HepG2 (cell line): ENCODE data around the gene GGTLC1. TPM values are rescaled to one million over a fixed set of nuclear protein-coding genes. Genes with fewer than 3 reads are reported as not detected.

Source experiments
- ATAC-seq: fragments of 200-7000 bp; cut with Tn5 transposase; 3 replicates; pipeline ENCODE4 v1.9.1; 2020; ENCODE audit warnings: mild to moderate bottlenecking, moderate library complexity
- BruUV-seq: library from RNA; stranded (reverse); fragments of 400-500 nt; replicated peaks from 2 replicates; lab custom pipeline; 2021; lab: Mats Ljungman, UMichigan
- CTCF ChIA-PET: fragments of 300-600 bp; formaldehyde crosslinking; extraction: SDS; loops from one replicate; lab custom pipeline; 2021; ENCODE audit warnings: low total read pairs, inconsistent platforms, low intra/inter-chr PET ratio; lab: Yijun Ruan, JAX
- POLR2A ChIA-PET: fragments of 350-600 bp; sonication (Branson Sonifier 250); formaldehyde crosslinking; loops from one replicate; lab custom pipeline; 2020; ENCODE audit warnings: antibody characterized with exemption, inconsistent platforms; lab: Yijun Ruan, JAX
- DNase-seq: peaks from one replicate; pipeline ENCODE4 v3.0.0-alpha.2; 2015; ENCODE audit warnings: low spot score
- FAIRE-seq: peaks from 3 replicates; lab custom pipeline; 2011; peaks lifted over from hg19 to GRCh38; lab: Jason Lieb, UNC
- H2AFZ ChIP-seq: one replicate; pipeline ENCODE4 v1.6.1; 2011; ENCODE audit warnings: low read length, inconsistent platforms
- H3K27ac ChIP-seq: fragments of 300-600 bp; 3 replicates; pipeline ENCODE4 v1.8.0; 2011; ENCODE audit warnings: mixed run types, mild to moderate bottlenecking, mixed read lengths, low read length, inconsistent platforms; ENCODE audit not compliant: insufficient read depth; ENCODE audit errors: extremely low read length
- H3K27me3 ChIP-seq, 2 experiments: fragments of 200-600 bp in 1 of 2; 2 replicates in 1 of 2; 3 replicates in 1 of 2; pipeline versions ENCODE4 v1.6.0 to v1.8.0; 2011; ENCODE audit warnings: low read length in 2 of 2, mild to moderate bottlenecking in 2 of 2, moderate library complexity in 2 of 2, inconsistent platforms in 1 of 2; ENCODE audit not compliant: insufficient read depth in 2 of 2, control insufficient read depth in 1 of 2
- H3K36me3 ChIP-seq, 2 experiments: fragments of 200-600 bp in 1 of 2; replicated peaks in 1 of 2; 2 replicates in 1 of 2; 3 replicates in 1 of 2; pipeline versions ENCODE4 v1.5.1 to v1.8.0; 2011; ENCODE audit warnings: low read length in 2 of 2, inconsistent platforms in 1 of 2; ENCODE audit not compliant: insufficient read depth in 2 of 2, control insufficient read depth in 1 of 2
- H3K4me1 ChIP-seq: 2 replicates; pipeline ENCODE4 v1.5.1; 2012; ENCODE audit warnings: low read length, inconsistent platforms; ENCODE audit not compliant: insufficient read depth
- H3K4me2 ChIP-seq: 2 replicates; pipeline ENCODE4 v1.6.0; 2011; ENCODE audit warnings: low read depth, low read length, inconsistent platforms
- H3K4me3 ChIP-seq, 3 experiments: fragments of 200-600 bp in 1 of 3; sonication (generic), shearing (Covaris generic) in 1 of 3; replicated peaks in 1 of 3; 2 replicates each; pipeline ENCODE4 v1.5.1; 2011 to 2016; ENCODE audit warnings: low read length in 3 of 3, inconsistent platforms in 2 of 3, low read depth in 2 of 3, mild to moderate bottlenecking in 2 of 3, control low read depth in 1 of 3, mixed read lengths in 1 of 3; ENCODE audit not compliant: insufficient read depth in 1 of 3
- H3K79me2 ChIP-seq: one replicate; pipeline ENCODE4 v1.6.1; 2011; ENCODE audit warnings: low read length, inconsistent platforms; ENCODE audit not compliant: insufficient read depth
- H3K9ac ChIP-seq: 2 replicates; pipeline ENCODE4 v1.6.0; 2011; ENCODE audit warnings: mild to moderate bottlenecking, low read depth, low read length, inconsistent platforms; ENCODE audit not compliant: insufficient read depth
- H3K9me3 ChIP-seq: 2 replicates; pipeline ENCODE4 v1.5.1; 2012; ENCODE audit warnings: mild to moderate bottlenecking, low read length
- H4K20me1 ChIP-seq: 2 replicates; pipeline ENCODE4 v1.6.0; 2011; ENCODE audit warnings: inconsistent platforms, mild to moderate bottlenecking, low read length, moderate library complexity; ENCODE audit not compliant: insufficient read depth
- CREB1 ChIP-seq, 2 experiments: fragments of 450-650 bp in 1 of 2; IDR thresholded peaks; 2 replicates each; pipeline ENCODE4 v1.6.1; 2016 to 2017; ENCODE audit warnings: control low read depth in 1 of 2, mild to moderate bottlenecking in 1 of 2, missing compliant biosample characterization in 1 of 2, missing genetic modification characterization in 1 of 2
- PATZ1 ChIP-seq: sonication (generic); formaldehyde crosslinking; IDR thresholded peaks from 2 replicates; pipeline ENCODE4 v1.4.0; 2020; ENCODE audit warnings: missing genetic modification reagents
- ZBTB4 ChIP-seq: sonication (generic); formaldehyde crosslinking; IDR thresholded peaks from 2 replicates; pipeline ENCODE4 v1.4.0; 2020; ENCODE audit warnings: missing genetic modification reagents, mild to moderate bottlenecking, borderline replicate concordance
- ZC3H13 ChIP-seq: sonication (generic); formaldehyde crosslinking; IDR thresholded peaks from 2 replicates; pipeline ENCODE4 v1.8.1; 2023; ENCODE audit warnings: mild to moderate bottlenecking, missing genetic modification reagents, moderate library complexity
- ZFAT ChIP-seq: sonication (generic); formaldehyde crosslinking; conservative IDR thresholded peaks from 2 replicates; pipeline ENCODE4 v1.8.1; 2023; ENCODE audit warnings: missing genetic modification reagents, inconsistent platforms
- ZMYM2 ChIP-seq: sonication (generic); formaldehyde crosslinking; IDR thresholded peaks from 2 replicates; pipeline ENCODE4 v1.8.0; 2022; ENCODE audit warnings: mild to moderate bottlenecking, missing genetic modification reagents
- ZNF335 ChIP-seq: sonication (generic); formaldehyde crosslinking; IDR thresholded peaks from 2 replicates; pipeline ENCODE4 v1.4.0; 2020; ENCODE audit warnings: missing genetic modification reagents
- ZNF670 ChIP-seq: sonication (generic); formaldehyde crosslinking; IDR thresholded peaks from 2 replicates; pipeline ENCODE4 v1.8.0; 2022; ENCODE audit warnings: mild to moderate bottlenecking, missing genetic modification reagents, borderline replicate concordance
- WGBS: methylation state at CpG from one replicate; pipeline ENCODE4 v1.1.6; 2017; ENCODE audit warnings: low lambda C conversion rate; 5-methylcytosine and 5-hydroxymethylcytosine counted together
- in situ Hi-C: cut with HindIII; loops from 2 replicates; pipeline ENCODE4 v1.10.0; 2017; ENCODE audit warnings: low pct_unique_long_range_greater_than_20kb; ENCODE audit not compliant: extremely low pct_ligation_motif_present
- intact Hi-C: fragments of 100-400 bp; cut with micrococcal nuclease; formaldehyde crosslinking; loops from one replicate; pipeline ENCODE4 v1.10.0; 2022; ENCODE audit not compliant: unreplicated experiment
- polyA plus RNA-seq, 8 experiments: library from polyadenylated mRNA; depleted of rRNA in 3 of 8; stranded (reverse) in 7 of 8; unstranded in 1 of 8; fragments of >200 nt; fragmentation: Illumina TruSeq in 4 of 8; extraction: Trizol in 4 of 8; gene quantifications; 2 replicates each; pipeline versions ENCODE4 v1.2.1 to v1.2.3, GENCODE V29; 2011 to 2016; ENCODE audit warnings: low read depth in 4 of 8, missing spikeins in 1 of 8, mixed read lengths in 1 of 8; ENCODE audit not compliant: insufficient read depth in 1 of 8
- total RNA-seq, 5 experiments: library from RNA; depleted of rRNA; stranded (reverse); fragments of >200 nt; fragmentation: Illumina TruSeq; extraction: Trizol; gene quantifications; 2 replicates each; pipeline ENCODE4 v1.2.3, GENCODE V29; 2016; ENCODE audit warnings: low read depth in 1 of 5

GGTLC1 gene
- total and polyA plus RNA-seq, 2 of the 13 experiments (the other 11 are each of a cell fraction or from before 2014, with no cell fraction given) = not detected

GRCh38 chr20:24017458-24017755 is 28.8 kb upstream of the GGTLC1 start:
- H3K27ac ChIP-seq = no peak overlapping the region

More at GRCh38 chr20:24017458-24017755, 28.8 kb upstream of the GGTLC1 start:
- no peak overlapping the region for H2AFZ ChIP-seq
- POLR2A ChIA-PET = no interaction called here
- CTCF ChIA-PET = no interaction called here
- FAIRE-seq (no peak), ATAC-seq (no peak), DNase-seq (no peak)
- no peak overlapping the region for H3K4me3 ChIP-seq
- no peaks in the 10 kb centered on the region for H3K36me3 ChIP-seq
- no peak overlapping the region for H3K4me2 ChIP-seq
- H3K9me3 ChIP-seq = no peaks in the 10 kb centered on the region
- H4K20me1 ChIP-seq = no peaks in the 10 kb centered on the region
- peaks cover 2 to 21% of the 10 kb centered on the region in 2 experiments; a peak in 1 of 5 replicates for H3K27me3 ChIP-seq
- BruUV-seq = no TSS peak
- intact Hi-C loops (no loop called here), in situ Hi-C loops (no loop called here)
- H3K4me1 ChIP-seq = no peaks in the 10 kb centered on the region
- no peaks in the 10 kb centered on the region for H3K79me2 ChIP-seq
- 18% methylated on average over 3 of the region's 3 CpGs for WGBS
- peak; percentile 39; the same call in 1 of the 2 replicates for TF ChIP-seq CREB1 (IDR thresholded peaks at IDR 0.05)
- TF ChIP-seq CREB1 (CRISPR knock-in tag; IDR thresholded peaks at IDR 0.05) = no peak
- no peak for TF ChIP-seq ZNF670 (CRISPR knock-in tag)
- no peak for TF ChIP-seq ZC3H13 (CRISPR knock-in tag)
- TF ChIP-seq ZBTB4 = no peak
- TF ChIP-seq ZFAT = no peak
- TF ChIP-seq ZNF335 (CRISPR knock-in tag) = no peak
- no peak for TF ChIP-seq PATZ1 (CRISPR knock-in tag)
- TF ChIP-seq ZMYM2 (CRISPR knock-in tag) = no peak
- no peak overlapping the region for H3K9ac ChIP-seq
